ENCODE data around the gene HDAC9. TPM values are rescaled to one million over a fixed set of nuclear protein-coding genes. Genes with fewer than 3 reads are reported as not detected.

Gene HDAC9
- total and polyA plus RNA-seq, 2 of the 13 experiments (the other 11 are each of a cell fraction or from before 2014, with no cell fraction given): 0.05 to 0.07 TPM

DNA sequence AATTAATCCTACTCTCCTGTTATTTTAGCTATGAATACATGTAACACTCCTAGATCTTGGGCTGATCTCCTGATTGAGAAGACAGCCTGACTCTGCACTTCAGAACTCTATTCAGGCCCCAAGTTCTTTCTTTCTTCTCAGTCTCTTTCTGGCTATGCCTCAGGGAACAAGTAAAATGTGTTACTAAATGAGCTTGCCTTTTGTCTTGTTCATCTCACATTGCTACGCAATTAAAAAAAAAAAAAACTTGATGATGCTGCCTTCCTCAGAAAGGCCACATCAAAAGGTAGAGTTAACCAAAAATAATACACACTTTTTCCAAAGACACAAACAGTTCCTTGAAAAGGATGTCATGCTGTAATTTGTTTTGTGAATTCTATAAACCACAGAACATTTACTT, 363.8 kb downstream of the HDAC9 start (continued):
- TF ChIP-seq ZNF382 (CRISPR knock-in tag; IDR thresholded peaks at IDR 0.05; ENCODE audit: borderline replicate concordance): no peak
- no peak for TF ChIP-seq ZBTB8A (CRISPR knock-in tag; IDR thresholded peaks at IDR 0.05; ENCODE audit: borderline replicate concordance, low read depth)
- no peak for TF ChIP-seq BORCS8-MEF2B (CRISPR knock-in tag; IDR thresholded peaks at IDR 0.05)
- TF ChIP-seq, protein P1, sequence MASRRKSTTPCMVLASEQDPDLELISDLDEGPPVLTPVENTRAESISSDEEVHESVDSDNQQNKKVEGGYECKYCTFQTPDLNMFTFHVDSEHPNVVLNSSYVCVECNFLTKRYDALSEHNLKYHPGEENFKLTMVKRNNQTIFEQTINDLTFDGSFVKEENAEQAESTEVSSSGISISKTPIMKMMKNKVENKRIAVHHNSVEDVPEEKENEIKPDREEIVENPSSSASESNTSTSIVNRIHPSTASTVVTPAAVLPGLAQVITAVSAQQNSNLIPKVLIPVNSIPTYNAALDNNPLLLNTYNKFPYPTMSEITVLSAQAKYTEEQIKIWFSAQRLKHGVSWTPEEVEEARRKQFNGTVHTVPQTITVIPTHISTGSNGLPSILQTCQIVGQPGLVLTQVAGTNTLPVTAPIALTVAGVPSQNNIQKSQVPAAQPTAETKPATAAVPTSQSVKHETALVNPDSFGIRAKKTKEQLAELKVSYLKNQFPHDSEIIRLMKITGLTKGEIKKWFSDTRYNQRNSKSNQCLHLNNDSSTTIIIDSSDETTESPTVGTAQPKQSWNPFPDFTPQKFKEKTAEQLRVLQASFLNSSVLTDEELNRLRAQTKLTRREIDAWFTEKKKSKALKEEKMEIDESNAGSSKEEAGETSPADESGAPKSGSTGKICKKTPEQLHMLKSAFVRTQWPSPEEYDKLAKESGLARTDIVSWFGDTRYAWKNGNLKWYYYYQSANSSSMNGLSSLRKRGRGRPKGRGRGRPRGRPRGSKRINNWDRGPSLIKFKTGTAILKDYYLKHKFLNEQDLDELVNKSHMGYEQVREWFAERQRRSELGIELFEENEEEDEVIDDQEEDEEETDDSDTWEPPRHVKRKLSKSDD (CRISPR knock-in tag; IDR thresholded peaks at IDR 0.05; ENCODE audit: low read depth): no peak
- no peak for TF ChIP-seq ZNF136 (CRISPR knock-in tag; IDR thresholded peaks at IDR 0.05; ENCODE audit: low read depth)
- TF ChIP-seq ZNF724P (CRISPR knock-in tag; IDR thresholded peaks at IDR 0.05; ENCODE audit: borderline replicate concordance): no peak

DNA sequence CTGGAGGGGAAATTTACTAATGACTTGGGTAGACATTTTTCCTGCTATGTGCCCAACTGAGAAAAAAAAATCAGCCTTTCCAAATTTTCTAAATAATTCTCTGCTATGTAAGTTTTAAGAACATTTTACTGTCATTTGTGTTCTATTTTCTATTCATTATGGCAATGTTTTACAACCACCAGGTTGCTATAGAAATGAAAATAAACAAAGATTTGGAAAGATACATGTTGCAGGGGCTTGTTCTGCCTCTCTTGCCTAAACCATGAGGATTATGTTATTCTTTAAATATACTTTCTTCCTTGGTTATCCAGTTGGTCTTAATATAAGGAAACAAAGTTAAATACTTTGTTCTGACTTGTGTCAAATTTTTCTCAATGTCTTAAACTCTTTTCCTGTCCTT, 364.7 kb downstream of the HDAC9 start:
- Histone ChIP-seq H2AFZ (ENCODE audit: low read length) (no peak overlapping the region), H3K27me3 (ENCODE audit: control insufficient read depth in 1 of 2, insufficient read depth in 2 of 2, low read length in 2 of 2) (no peaks in the 10 kb centered on the region), H3K9me3 (ENCODE audit: low read length) (peaks cover 75% of the 10 kb centered on the region), H3K9ac (ENCODE audit: insufficient read depth, low read depth, low read length) (no peak overlapping the region), H3K27ac (ENCODE audit: extremely low read length, insufficient read depth, low read length) (no peak overlapping the region), H3K79me2 (ENCODE audit: insufficient read depth, low read length) (no peaks in the 10 kb centered on the region), H3K4me2 (ENCODE audit: low read depth, low read length) (no peak overlapping the region), H3K4me3 (replicated peaks in 1 of 3; ENCODE audit: insufficient read depth in 1 of 3, low read depth in 2 of 3, low read length in 3 of 3) (no peak overlapping the region), H4K20me1 (ENCODE audit: insufficient read depth, low read length) (no peaks in the 10 kb centered on the region), H3K36me3 (replicated peaks in 1 of 2; ENCODE audit: control insufficient read depth in 1 of 2, insufficient read depth in 2 of 2, low read length in 2 of 2) (no peaks in the 10 kb centered on the region), H3K4me1 (ENCODE audit: insufficient read depth, low read length) (no peaks in the 10 kb centered on the region)
- DNase-seq (ENCODE audit: low spot score) (no peak), ATAC-seq (no peak), FAIRE-seq (no peak)
- ChIA-PET POLR2A (no interaction called here), CTCF (ENCODE audit: low intra/inter-chr PET ratio, low total read pairs) (no interaction called here)
- intact Hi-C loops (cut with micrococcal nuclease; ENCODE audit: unreplicated experiment): no loop called here
- BruUV-seq (replicated peaks): no TSS peak
- in situ Hi-C loops (cut with HindIII; ENCODE audit: extremely low pct_ligation_motif_present, low pct_unique_long_range_greater_than_20kb): no loop called here
- TF ChIP-seq, protein P2, sequence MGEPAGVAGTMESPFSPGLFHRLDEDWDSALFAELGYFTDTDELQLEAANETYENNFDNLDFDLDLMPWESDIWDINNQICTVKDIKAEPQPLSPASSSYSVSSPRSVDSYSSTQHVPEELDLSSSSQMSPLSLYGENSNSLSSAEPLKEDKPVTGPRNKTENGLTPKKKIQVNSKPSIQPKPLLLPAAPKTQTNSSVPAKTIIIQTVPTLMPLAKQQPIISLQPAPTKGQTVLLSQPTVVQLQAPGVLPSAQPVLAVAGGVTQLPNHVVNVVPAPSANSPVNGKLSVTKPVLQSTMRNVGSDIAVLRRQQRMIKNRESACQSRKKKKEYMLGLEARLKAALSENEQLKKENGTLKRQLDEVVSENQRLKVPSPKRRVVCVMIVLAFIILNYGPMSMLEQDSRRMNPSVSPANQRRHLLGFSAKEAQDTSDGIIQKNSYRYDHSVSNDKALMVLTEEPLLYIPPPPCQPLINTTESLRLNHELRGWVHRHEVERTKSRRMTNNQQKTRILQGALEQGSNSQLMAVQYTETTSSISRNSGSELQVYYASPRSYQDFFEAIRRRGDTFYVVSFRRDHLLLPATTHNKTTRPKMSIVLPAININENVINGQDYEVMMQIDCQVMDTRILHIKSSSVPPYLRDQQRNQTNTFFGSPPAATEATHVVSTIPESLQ (CRISPR knock-in tag; conservative IDR thresholded peaks at IDR 0.05): no peak
- TF ChIP-seq GATAD2A (CRISPR knock-in tag; IDR thresholded peaks at IDR 0.05): no peak
- TF ChIP-seq GATA4 (IDR thresholded peaks at IDR 0.05; ENCODE audit: borderline replicate concordance, low read depth): no peak
- no peak for TF ChIP-seq TP53 (CRISPR knock-in tag; conservative IDR thresholded peaks at IDR 0.05)
- no peak for TF ChIP-seq NFE2L2 (IDR thresholded peaks at IDR 0.05; ENCODE audit: low read length)
- no peak for TF ChIP-seq ATF7-NPFF (CRISPR knock-in tag; IDR thresholded peaks at IDR 0.05; ENCODE audit: low read depth)
- no peak for TF ChIP-seq ZNF180 (CRISPR knock-in tag; IDR thresholded peaks at IDR 0.05; ENCODE audit: borderline replicate concordance, low read depth)
- TF ChIP-seq KAT7 (CRISPR knock-in tag; IDR thresholded peaks at IDR 0.05; ENCODE audit: borderline replicate concordance): no peak
- TF ChIP-seq HOXA3 (CRISPR knock-in tag; IDR thresholded peaks at IDR 0.05): no peak
- TF ChIP-seq ZNF232 (CRISPR knock-in tag; IDR thresholded peaks at IDR 0.05; ENCODE audit: borderline replicate concordance): no peak
